Ovary (tissue), 3 donors: Measurements from ENCODE around the gene BANP.

ENCODE experiments used
- CTCF ChIP-seq, 3 donors: fragments of 450-650 bp in 2 of 3; fragments of 200-600 bp in 1 of 3; IDR thresholded peaks; one replicate each; pipeline versions ENCODE4 v1.5.1 to v1.8.0; 2016 to 2022; ENCODE audit warnings: antibody characterized with exemption in 3 of 3, mild to moderate bottlenecking in 1 of 3
- EP300 ChIP-seq: sonication (generic); formaldehyde crosslinking; IDR thresholded peaks from one replicate; pipeline ENCODE4 v1.6.1; 2017; ENCODE audit warnings: antibody characterized with exemption
- POLR2A ChIP-seq: fragments of 450-650 bp; IDR thresholded peaks from one replicate; pipeline ENCODE4 v1.6.1; 2017; ENCODE audit warnings: antibody characterized with exemption, mild to moderate bottlenecking, moderate library complexity
- donor health status: DM: no; HTN: no; CAD: no.

GRCh38 chr16:88014954-88015805, 63.9 kb downstream of the BANP start:
- TF ChIP-seq CTCF (IDR thresholded peaks at IDR 0.05): no peak
- no peak for TF ChIP-seq POLR2A
- no peak for TF ChIP-seq EP300
